Measurements from ENCODE around the gene OGT. TPM values are rescaled to one million over a fixed set of nuclear protein-coding genes. Genes with fewer than 3 reads are reported as not detected.

OGT gene
- total RNA-seq, 1 donor, result 200 TPM

GRCh38 chrX:71603618-71604017 lies 70.7 kb downstream of the OGT start:
- Histone ChIP-seq H3K4me1 (ENCODE audit: insufficient read depth, low read length) (no peaks in the 10 kb centered on the region), H3K27ac (ENCODE audit: low read depth, low read length) (peak overlapping the region; percentile 43), H3K36me3 (ENCODE audit: insufficient read depth, low read length) (peaks cover 31% of the 10 kb centered on the region), H2AFZ (ENCODE audit: low read length) (no peak overlapping the region), H3K4me3 (ENCODE audit: insufficient read depth, low read length) (no peak overlapping the region), H3K79me2 (ENCODE audit: insufficient read depth, low read length) (no peaks in the 10 kb centered on the region), H3K27me3 (ENCODE audit: insufficient read depth, low read length) (no peaks in the 10 kb centered on the region), H3K9me3 (ENCODE audit: low read depth, low read length) (no peaks in the 10 kb centered on the region), H3K4me2 (ENCODE audit: insufficient read depth, low read length) (no peak overlapping the region), H4K20me1 (ENCODE audit: insufficient read depth, low read length) (peaks cover 3% of the 10 kb centered on the region)
- TF ChIP-seq CTCF (IDR thresholded peaks at IDR 0.05; ENCODE audit: extremely low read depth, low read depth, low read length), result no peak
- DNase-seq (ENCODE audit: insufficient read length, low spot score, missing footprints), result no peak

GRCh38 chrX:71604141-71604540 lies 71.2 kb downstream of the OGT start:
- no peak overlapping the region for H3K4me2 ChIP-seq (ENCODE audit: insufficient read depth, low read length)
- H3K27ac ChIP-seq (ENCODE audit: low read depth, low read length), result peak overlapping the region; percentile 4
- H3K27me3 ChIP-seq (ENCODE audit: insufficient read depth, low read length), result peaks cover 1% of the 10 kb centered on the region
- peak; percentile 64 for DNase-seq (ENCODE audit: insufficient read length, low spot score, missing footprints)
- H3K79me2 ChIP-seq (ENCODE audit: insufficient read depth, low read length), result no peaks in the 10 kb centered on the region
- H2AFZ ChIP-seq (ENCODE audit: low read length), result no peak overlapping the region
- peaks cover under 1% of the 10 kb centered on the region for H3K9me3 ChIP-seq (ENCODE audit: low read depth, low read length)
- no peak for TF ChIP-seq CTCF (IDR thresholded peaks at IDR 0.05; ENCODE audit: extremely low read depth, low read depth, low read length)
- H3K4me3 ChIP-seq (ENCODE audit: insufficient read depth, low read length), result no peak overlapping the region
- H3K4me1 ChIP-seq (ENCODE audit: insufficient read depth, low read length), result no peaks in the 10 kb centered on the region
- H3K36me3 ChIP-seq (ENCODE audit: insufficient read depth, low read length), result peaks cover 37% of the 10 kb centered on the region
- H4K20me1 ChIP-seq (ENCODE audit: insufficient read depth, low read length), result peaks cover 3% of the 10 kb centered on the region

GRCh38 chrX:71604796-71605568 lies 72.1 kb downstream of the OGT start:
- Histone ChIP-seq H3K27ac (ENCODE audit: low read depth, low read length) (peak overlapping the region; percentile 4), H3K4me2 (ENCODE audit: insufficient read depth, low read length) (no peak overlapping the region)
- TF ChIP-seq CTCF (IDR thresholded peaks at IDR 0.05; ENCODE audit: extremely low read depth, low read depth, low read length), result no peak

DNA sequence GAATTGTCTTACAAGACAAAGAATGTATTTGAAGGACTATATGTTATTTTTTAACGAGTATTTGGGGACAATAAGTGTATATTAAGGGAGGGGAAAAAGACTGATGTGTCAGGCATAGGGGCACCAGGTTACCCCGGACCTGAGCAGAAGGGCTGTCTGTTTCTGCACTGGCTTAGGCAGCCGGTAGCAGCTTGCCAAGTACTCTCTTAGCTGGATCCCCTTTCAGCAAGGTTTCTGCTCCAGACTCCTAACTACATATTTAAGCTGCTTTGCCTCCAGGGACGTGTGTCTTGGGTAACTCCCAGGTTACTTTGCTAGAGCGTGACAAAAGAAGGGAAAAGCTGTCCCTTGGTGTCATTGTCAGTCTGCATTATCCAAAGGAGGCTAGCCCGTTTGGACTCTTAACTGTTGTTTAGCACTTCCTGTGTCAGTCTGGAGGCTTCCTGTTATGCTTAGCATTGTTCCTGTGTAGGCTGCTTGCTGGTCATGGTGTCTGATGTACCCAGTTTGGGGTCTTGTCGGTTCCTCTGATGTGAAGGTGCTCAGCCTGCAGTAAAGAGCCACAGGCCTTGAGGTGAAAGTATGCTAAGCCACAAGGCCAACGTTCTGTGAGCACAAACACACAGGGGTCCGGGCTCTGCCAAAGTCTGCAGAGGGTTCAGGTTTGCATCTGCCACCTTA lies 73.8 kb downstream of the OGT start:
- Histone ChIP-seq H3K4me3 (ENCODE audit: insufficient read depth, low read length) (no peak overlapping the region), H3K4me2 (ENCODE audit: insufficient read depth, low read length) (no peak overlapping the region), H3K27me3 (ENCODE audit: insufficient read depth, low read length) (peaks cover 2% of the 10 kb centered on the region), H4K20me1 (ENCODE audit: insufficient read depth, low read length) (peaks cover 3% of the 10 kb centered on the region), H3K27ac (ENCODE audit: low read depth, low read length) (no peak overlapping the region), H3K9me3 (ENCODE audit: low read depth, low read length) (peaks cover 2% of the 10 kb centered on the region), H3K79me2 (ENCODE audit: insufficient read depth, low read length) (no peaks in the 10 kb centered on the region), H3K36me3 (ENCODE audit: insufficient read depth, low read length) (peaks cover 55% of the 10 kb centered on the region), H3K4me1 (ENCODE audit: insufficient read depth, low read length) (no peaks in the 10 kb centered on the region), H2AFZ (ENCODE audit: low read length) (no peak overlapping the region)
- DNase-seq (ENCODE audit: insufficient read length, low spot score, missing footprints), result no peak
- no peak for TF ChIP-seq CTCF (IDR thresholded peaks at IDR 0.05; ENCODE audit: extremely low read depth, low read depth, low read length)

More at GRCh38 chrX:71604796-71605568, 72.1 kb downstream of the OGT start:
- Histone ChIP-seq H2AFZ (ENCODE audit: low read length) (no peak overlapping the region), H3K27me3 (ENCODE audit: insufficient read depth, low read length) (peaks cover 2% of the 10 kb centered on the region), H4K20me1 (ENCODE audit: insufficient read depth, low read length) (peaks cover 3% of the 10 kb centered on the region), H3K4me3 (ENCODE audit: insufficient read depth, low read length) (no peak overlapping the region), H3K9me3 (ENCODE audit: low read depth, low read length) (peaks cover 2% of the 10 kb centered on the region), H3K4me1 (ENCODE audit: insufficient read depth, low read length) (no peaks in the 10 kb centered on the region), H3K79me2 (ENCODE audit: insufficient read depth, low read length) (no peaks in the 10 kb centered on the region), H3K36me3 (ENCODE audit: insufficient read depth, low read length) (peaks cover 43% of the 10 kb centered on the region)
- no peak for DNase-seq (ENCODE audit: insufficient read length, low spot score, missing footprints)
